HG03442 (cell line): ENCODE results near the gene HLCS.

Experiments
- ATAC-seq: cut with Tn5 transposase; IDR thresholded peaks from one replicate; pipeline ENCODE4 v1.9.1; 2021; ENCODE audit warnings: mild to moderate bottlenecking, moderate library complexity; ENCODE audit not compliant: unreplicated experiment

Gene HLCS

DNA sequence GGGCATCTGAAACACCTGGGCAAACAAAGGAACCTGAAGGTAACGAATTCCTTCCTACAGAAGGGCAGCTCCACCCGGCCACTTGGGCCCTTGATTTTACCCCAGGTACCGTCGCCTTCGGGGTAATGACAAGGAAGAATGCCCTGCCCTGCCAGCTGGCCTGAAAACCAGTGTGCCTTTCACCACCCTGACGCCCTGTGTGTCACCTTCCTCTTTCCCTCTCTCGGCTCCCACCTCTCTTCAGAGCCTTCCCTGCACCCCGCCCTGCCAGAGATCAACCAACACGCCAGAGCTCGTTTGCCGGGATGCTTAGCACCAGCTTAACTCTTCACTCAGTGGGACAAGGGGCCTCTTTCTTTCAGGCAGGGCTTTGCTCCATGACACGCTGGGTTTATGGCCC is 181.5 kb downstream of the HLCS start:
- ATAC-seq = no peak

DNA sequence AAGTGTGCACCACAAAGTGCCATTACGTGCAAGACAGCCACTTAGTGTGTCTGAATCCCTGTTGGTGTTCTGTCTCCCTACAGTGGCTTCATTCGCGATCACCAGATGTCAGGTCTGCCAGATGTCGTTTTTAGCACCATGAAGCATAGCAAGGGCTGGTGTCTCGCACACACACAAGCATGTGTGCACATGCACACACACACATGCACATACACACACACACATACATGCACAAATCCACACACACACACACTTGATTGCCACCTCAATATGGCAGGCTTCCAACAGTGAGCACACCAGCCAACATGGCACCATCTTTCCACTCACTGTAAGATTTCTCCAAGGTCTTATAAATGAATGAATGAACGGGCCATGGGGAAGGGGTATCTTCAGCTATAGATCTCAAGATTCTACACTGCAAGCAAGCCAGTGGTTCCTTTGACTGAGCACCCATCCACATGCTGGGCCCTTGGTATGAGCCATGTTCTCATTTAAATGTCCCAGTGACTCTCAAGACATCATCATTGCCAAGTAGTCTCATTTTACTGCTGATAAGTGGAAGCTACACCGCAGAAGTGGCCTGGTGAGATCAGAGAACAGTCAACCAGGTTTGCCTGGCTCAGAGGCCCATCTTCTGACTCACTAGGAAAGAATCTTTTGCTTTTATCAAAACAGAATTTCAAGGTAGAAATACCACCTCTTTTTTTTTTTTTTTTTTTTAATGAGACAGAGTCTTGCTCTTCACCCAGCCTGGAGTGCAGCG is 182.7 kb downstream of the HLCS start:
- no peak for ATAC-seq

DNA sequence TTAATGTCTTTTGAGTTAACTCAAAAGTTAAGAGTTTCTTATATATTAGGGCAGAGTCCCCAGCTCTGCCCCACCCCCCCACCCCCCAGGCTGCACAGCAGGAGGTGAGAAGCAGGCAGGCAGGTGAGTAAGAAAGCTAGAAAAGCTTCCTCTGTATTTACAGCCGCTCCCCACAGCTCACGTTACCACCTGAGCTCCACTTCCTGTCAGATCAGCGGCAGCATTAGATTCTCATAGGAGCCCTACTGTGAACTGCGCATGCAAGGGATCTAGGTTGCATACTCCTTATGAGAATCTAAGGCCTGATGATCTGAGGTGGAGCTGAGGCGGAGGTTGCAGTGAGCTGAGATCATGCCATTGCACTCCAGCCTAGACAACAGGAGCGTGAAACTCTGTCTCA is 185.6 kb downstream of the HLCS start:
- ATAC-seq = no peak

DNA sequence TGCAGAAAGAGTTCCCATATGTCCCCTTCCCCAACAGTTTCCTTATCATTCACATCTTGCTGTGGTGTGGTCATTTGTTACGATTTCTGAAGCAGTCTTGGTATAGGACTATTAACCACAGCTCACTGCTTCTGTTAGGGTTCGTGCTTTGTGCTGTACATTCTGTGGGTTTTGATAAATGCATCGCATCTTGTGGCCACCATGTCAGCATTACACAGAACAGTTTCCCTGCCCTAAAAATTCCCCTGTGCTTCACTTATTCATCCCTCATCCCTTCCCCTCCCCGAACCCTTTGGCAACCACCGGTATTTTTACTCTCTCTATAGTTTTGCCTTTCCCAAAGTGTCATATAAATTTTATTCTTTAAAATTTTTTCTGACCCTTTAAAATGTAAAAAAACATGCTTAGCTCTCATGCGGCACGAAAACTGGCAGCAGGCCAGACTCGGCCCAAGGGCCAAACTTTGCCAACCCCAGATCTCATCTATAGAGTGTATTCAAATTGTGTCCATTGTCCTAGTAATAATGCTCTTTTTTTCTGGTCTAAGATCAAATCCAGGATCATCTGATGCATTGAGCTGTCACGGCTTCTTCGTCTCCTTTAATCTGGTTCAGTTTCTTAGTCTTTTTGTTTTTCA is 189.4 kb downstream of the HLCS start:
- ATAC-seq = no peak

- no peak for ATAC-seq
Measured at GRCh38 chr21:36773995-36774394, 192.5 kb downstream of the HLCS start.

DNA sequence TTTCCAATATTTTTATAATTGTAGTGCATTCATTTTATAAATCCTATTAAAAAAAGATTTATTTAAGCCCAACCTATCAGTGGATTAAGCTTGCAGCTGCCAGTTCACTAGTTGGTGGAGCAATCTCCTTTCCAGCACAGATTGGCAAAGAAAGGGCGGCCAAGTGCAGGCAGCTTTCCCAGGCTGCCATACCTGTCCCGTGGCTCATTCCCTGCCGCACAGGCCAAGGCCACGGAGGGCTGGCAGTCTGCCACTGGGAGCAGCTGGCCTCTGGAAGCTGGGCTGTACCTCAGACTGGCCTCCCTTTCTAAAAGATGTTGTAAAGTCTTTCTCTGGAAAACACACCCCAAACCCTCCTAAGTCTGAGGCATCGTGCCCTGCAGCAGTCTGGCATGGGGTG is 193.4 kb downstream of the HLCS start:
- no peak for ATAC-seq

DNA sequence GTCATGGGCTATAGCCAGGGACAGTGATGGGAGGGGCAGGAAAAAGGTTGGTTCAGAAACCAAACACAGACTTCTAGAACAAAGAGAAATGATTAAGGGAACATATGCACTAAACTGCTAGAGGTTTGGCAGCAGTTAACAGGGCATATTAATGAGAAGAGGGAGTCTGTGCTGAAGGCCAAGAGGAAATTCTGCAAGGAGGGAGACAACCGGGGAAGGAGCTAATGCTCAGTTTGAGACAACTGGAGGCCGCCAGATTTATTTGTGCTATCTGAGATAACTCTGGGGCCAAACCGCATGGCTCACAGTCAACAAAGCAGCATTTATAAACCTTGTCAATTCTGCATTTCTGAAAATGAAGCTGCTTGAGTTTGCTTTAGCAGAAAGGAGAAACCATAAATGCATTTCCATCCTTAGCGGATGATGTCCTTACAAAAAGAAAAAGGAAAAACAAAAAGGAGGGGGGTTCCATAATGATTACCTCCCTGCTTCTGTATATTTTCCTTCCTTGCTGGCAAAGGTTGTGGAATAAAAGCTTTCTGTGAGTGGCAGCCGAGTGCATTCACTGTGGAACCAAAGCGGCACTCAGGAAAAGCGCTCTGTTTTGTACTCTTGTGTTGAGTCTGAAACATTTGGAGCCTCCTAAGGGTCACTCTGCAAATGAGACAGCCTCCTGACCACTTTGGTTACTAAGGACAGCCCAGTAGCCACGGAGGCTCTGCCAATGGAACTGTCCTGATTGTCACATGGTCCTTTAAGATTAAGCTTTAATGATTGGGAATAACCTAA is 197.2 kb downstream of the HLCS start:
- no peak for ATAC-seq

DNA sequence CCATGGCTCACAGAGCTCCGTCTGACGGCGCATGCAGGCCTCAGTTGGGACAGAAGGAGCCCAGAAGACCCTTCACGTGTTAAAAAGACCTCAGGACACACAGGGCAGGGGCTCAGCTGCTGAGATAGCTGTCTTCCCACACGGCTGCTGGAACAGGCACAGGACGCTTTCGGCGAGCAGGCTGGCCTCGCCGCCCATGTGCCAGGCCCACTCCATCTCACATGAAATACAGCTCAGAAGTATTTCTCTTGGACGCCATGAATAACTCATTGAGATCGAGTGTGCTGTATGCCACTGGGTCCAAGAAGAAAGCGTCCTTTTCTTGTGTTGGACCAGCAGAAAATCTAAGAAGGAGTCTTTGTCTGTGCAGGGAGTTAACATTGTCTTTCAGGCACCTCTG is 198.0 kb downstream of the HLCS start:
- ATAC-seq = no peak

GRCh38 chr21:36767096-36767495 is 199.4 kb downstream of the HLCS start:
- no peak for ATAC-seq

- no peak for ATAC-seq
Measured at GRCh38 chr21:36766511-36766910, 200.0 kb downstream of the HLCS start.

GRCh38 chr21:36765229-36765628 is 201.2 kb downstream of the HLCS start:
- no peak for ATAC-seq

- no peak for ATAC-seq
Measured at GRCh38 chr21:36763305-36763704, 203.2 kb downstream of the HLCS start.

GRCh38 chr21:36762642-36763041 is 203.8 kb downstream of the HLCS start:
- no peak for ATAC-seq

GRCh38 chr21:36761685-36762084 is 204.8 kb downstream of the HLCS start:
- no peak for ATAC-seq

DNA sequence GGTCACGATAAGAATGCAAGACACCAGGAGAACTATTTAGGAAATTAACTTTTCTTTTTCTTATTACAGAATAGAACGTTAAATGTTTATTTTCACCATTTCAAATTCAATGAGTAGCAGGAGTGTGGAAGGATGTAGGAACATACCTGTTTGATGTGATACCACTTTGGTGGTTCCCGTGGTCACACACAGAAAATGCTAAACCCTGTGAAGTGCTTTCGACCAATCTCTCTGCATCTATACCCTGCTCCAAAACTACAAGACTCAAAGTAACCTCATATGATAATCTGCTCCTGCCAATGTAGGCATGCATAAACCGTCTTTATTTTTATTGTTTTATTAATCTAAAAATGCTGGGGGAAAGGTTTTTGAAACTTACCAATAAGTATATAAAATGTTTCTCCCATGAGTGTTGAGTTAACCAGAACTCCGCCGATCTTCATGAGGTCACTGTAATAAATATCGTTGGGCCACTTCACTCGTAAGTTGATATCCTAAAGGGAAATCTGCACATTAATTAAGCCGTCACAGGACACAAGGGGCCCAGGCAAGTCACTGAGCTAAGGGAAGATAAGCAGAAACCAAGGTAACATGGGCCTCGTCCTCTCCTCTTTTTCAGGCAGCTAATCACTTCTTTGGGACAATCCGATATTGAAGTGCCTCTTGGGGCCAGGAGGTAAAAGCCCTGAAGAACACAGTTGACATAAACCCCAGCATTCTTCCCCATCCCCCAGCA is 207.0 kb downstream of the HLCS start:
- no peak for ATAC-seq

- ATAC-seq = no peak
Measured at GRCh38 chr21:36757196-36757595, 209.3 kb downstream of the HLCS start.

- ATAC-seq = no peak
Measured at GRCh38 chr21:36756527-36756926, 209.9 kb downstream of the HLCS start.

DNA sequence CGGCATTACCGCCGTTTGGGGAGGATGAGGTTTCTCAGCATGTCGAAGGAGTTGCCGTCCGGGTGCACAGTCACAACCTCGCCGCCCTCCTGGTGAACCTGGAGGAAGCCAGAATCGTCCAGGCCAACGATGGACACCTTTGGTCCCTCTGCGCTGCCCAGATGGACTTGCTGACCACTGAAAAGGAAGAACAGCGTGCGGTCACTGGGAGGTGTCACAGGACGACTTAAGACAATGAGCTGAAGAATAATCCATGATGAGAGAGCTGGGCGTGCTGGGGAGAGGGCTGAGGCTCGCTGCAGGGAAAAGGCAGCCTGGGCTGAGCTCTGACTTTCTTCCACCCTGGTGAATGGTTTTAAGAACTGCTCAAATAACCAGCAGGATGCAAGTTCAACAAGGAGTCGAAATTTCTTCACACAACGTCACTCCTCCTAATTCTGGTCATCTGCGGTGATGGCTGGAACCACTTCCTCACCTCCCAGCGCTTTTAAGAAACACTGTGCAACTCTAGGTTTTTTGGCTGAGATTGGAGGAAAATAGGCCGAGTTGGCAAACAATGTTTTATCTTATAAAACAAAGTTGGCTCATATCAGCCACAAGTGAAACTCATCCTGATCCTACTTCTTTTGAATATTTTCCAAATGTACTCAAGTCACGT is 212.1 kb downstream of the HLCS start:
- ATAC-seq = no peak

GRCh38 chr21:36753556-36753955 is 212.9 kb downstream of the HLCS start:
- ATAC-seq = no peak

DNA sequence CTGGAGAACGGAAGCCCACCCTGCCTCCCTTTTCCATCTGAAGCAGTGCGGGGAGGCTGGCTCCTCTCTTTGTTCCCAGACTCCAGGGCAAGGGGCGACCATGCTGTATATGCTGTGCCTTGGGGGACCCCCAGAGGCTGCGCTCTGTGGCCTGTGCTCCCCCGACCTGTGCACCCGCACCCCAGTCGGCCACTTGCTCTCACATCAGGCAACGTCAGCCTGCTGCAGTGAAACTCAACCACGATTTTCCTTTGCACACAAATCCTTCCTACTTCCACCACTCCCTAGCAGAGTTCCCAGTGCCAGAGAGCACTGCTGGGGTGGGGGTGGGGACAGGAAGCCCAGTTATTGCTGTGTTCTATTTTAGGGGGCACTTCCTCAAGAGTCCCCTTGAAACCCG is 215.1 kb downstream of the HLCS start:
- ATAC-seq = no peak

DNA sequence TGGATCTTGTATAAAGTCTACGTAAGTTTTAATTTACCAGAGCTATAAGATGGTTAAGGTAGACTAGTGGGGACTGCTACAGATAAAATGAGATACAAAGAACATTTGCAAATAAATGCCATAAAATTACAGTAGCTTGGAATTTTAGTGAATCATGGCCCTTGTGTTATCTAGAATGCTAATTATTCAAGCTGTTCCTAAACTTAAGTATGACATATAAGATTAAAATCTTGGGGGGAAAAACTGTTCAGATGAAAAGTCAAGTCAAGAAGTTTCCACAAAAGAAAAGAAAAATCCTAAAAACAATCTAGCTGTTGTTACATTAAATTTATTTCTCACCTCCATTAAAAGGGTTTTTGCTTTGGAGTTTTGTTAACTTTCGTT is 215.9 kb downstream of the HLCS start:
- no peak for ATAC-seq
